Loucy (cell line): ENCODE data around the gene PPP2R2B.

Source experiments
- H2AFZ ChIP-seq: fragments of 200-600 bp; sonication (generic); 2 replicates; pipeline ENCODE4 v1.6.0; 2016; ENCODE audit warnings: antibody characterized with exemption, mild to moderate bottlenecking, low read length, moderate library complexity
- H3F3A ChIP-seq: fragments of 200-600 bp; 2 replicates; pipeline ENCODE4 v1.6.0; 2016; ENCODE audit warnings: antibody characterized with exemption, low read depth, mild to moderate bottlenecking
- H3K27me3 ChIP-seq: fragments of 200-600 bp; sonication (generic); 2 replicates; pipeline ENCODE4 v1.6.1; 2014; ENCODE audit warnings: low read length, mild to moderate bottlenecking; ENCODE audit not compliant: insufficient read depth, poor library complexity, severe bottlenecking
- H3K36me3 ChIP-seq: fragments of 200-600 bp; sonication (generic); 2 replicates; pipeline ENCODE4 v1.6.1; 2016; ENCODE audit warnings: low read length; ENCODE audit not compliant: insufficient read depth
- H3K4me1 ChIP-seq: fragments of 200-600 bp; sonication (generic); 2 replicates; pipeline ENCODE4 v1.5.1; 2014; ENCODE audit warnings: low read length, mild to moderate bottlenecking; ENCODE audit not compliant: insufficient read depth, poor library complexity, severe bottlenecking
- H3K4me2 ChIP-seq: fragments of 200-600 bp; sonication (generic); 2 replicates; pipeline ENCODE4 v1.6.0; 2014; ENCODE audit warnings: antibody characterized with exemption, low read length, low read depth, mild to moderate bottlenecking; ENCODE audit not compliant: poor library complexity, severe bottlenecking
- H3K4me3 ChIP-seq: fragments of 200-600 bp; sonication (generic); 2 replicates; pipeline ENCODE4 v1.5.1; 2014; ENCODE audit warnings: low read length, mild to moderate bottlenecking, mixed read lengths; ENCODE audit not compliant: poor library complexity, severe bottlenecking
- H3K79me2 ChIP-seq: fragments of 200-600 bp; sonication (generic); 2 replicates; pipeline ENCODE4 v1.6.1; 2014; ENCODE audit warnings: low read length; ENCODE audit not compliant: insufficient read depth
- H3K9ac ChIP-seq: fragments of 200-600 bp; sonication (generic); 2 replicates; pipeline ENCODE4 v1.6.0; 2014; ENCODE audit warnings: mild to moderate bottlenecking, low read depth, low read length, moderate library complexity; ENCODE audit not compliant: poor library complexity, severe bottlenecking
- H3K9me2 ChIP-seq: fragments of 200-600 bp; sonication (generic); replicated peaks from 2 replicates; pipeline ENCODE4 v1.6.1; 2016; ENCODE audit warnings: low read depth, low read length, mixed read lengths
- H3K9me3 ChIP-seq: fragments of 200-600 bp; sonication (generic); 2 replicates; pipeline ENCODE4 v1.6.1; 2014; ENCODE audit warnings: mild to moderate bottlenecking, antibody characterized with exemption, low read length, low read depth; ENCODE audit not compliant: insufficient read depth
- H4K20me1 ChIP-seq: fragments of 200-600 bp; sonication (generic); 2 replicates; pipeline ENCODE4 v1.6.0; 2014; ENCODE audit warnings: antibody characterized with exemption, low read length, mild to moderate bottlenecking; ENCODE audit not compliant: insufficient read depth, poor library complexity, severe bottlenecking
- CTCF ChIP-seq: fragments of 200-600 bp; sonication (generic); conservative IDR thresholded peaks from 2 replicates; pipeline ENCODE4 v1.5.1; 2014; ENCODE audit warnings: mild to moderate bottlenecking, antibody characterized with exemption, low read length
- EZH2phosphoT487 ChIP-seq: fragments of 200-600 bp; IDR thresholded peaks from 2 replicates; pipeline ENCODE4 v1.6.1; 2018; ENCODE audit warnings: antibody characterized with exemption, mild to moderate bottlenecking, moderate library complexity, borderline replicate concordance

PPP2R2B gene

DNA sequence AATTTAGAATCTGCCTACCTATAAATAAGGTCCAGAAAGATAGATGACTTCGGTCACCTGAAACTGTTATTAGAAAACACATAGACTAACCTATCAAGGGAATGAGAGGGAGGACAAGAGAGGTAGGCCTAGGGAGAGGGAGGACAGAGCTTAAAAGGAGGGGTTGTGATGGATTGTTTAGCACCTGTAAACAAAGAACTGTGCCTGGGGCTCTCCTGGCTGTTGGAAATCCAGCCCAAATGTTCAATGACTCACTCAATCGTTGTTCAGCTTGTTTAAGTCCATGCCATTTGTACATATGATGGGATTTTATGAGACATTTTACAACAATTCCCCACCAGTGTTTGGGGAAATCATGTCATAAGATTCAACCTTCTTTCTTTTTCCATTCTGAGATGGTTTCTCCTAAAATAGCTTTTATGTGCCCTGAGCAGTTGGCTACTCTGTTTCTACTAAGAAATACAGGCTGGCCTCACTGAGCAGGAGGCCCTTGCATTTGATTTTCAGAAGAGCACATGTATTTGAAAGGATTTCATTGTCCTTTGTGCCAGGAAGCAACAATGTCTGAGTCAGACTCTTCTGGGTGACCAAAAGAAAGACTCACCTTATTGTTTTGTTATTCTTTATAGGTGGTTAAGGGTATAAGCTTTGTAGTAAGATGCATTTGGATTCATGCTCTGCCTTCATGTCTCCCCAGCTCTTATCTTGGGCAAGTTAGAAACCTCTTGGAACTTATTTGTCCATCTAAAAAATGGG lies 314.4 kb downstream of the PPP2R2B start:
- Histone ChIP-seq H2AFZ (peak overlapping the region; percentile 20; the same call in 1 of the 2 replicates), H3F3A (no peaks in the 10 kb centered on the region), H3K9ac (no peak overlapping the region), H3K4me1 (no peaks in the 10 kb centered on the region), H3K27me3 (no peaks in the 10 kb centered on the region), H3K9me3 (no peaks in the 10 kb centered on the region), H4K20me1 (no peaks in the 10 kb centered on the region), H3K79me2 (no peaks in the 10 kb centered on the region), H3K9me2 (no peaks in the 10 kb centered on the region), H3K4me3 (no peak overlapping the region), H3K36me3 (no peaks in the 10 kb centered on the region), H3K4me2 (no peak overlapping the region)
- TF ChIP-seq CTCF: no peak
- no peak for TF ChIP-seq EZH2phosphoT487

DNA sequence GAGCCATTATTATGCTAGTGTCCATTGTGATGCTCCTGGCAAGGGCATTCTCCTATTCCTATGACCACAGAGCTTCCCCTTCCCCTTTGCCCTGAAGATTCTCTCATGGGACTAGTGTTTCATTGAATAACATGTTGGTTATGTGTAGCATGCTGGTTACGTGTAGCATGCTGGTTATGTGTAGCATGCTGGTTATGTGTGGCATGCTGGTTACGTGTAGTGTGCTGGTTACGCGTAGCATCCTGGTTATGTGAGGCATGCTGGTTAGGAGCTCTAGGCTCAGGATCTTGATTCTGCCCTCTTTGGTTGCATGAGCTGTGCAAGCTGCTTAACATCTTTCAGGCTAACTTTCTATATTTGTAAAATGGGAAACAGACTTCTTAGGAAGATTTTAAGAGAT lies 316.1 kb downstream of the PPP2R2B start:
- no peaks in the 10 kb centered on the region for H3K27me3 ChIP-seq
- no peaks in the 10 kb centered on the region for H4K20me1 ChIP-seq
- H3K4me1 ChIP-seq: no peaks in the 10 kb centered on the region
- no peaks in the 10 kb centered on the region for H3K9me2 ChIP-seq
- no peaks in the 10 kb centered on the region for H3F3A ChIP-seq
- H3K4me2 ChIP-seq: no peak overlapping the region
- H3K9me3 ChIP-seq: no peaks in the 10 kb centered on the region
- H3K36me3 ChIP-seq: no peaks in the 10 kb centered on the region
- no peak overlapping the region for H3K4me3 ChIP-seq
- no peak overlapping the region for H3K9ac ChIP-seq
- H2AFZ ChIP-seq: no peak overlapping the region
- TF ChIP-seq EZH2phosphoT487: no peak
- TF ChIP-seq CTCF: no peak
- H3K79me2 ChIP-seq: no peaks in the 10 kb centered on the region

- Histone ChIP-seq H3K79me2 (no peaks in the 10 kb centered on the region), H3K4me1 (no peaks in the 10 kb centered on the region), H3K4me2 (no peak overlapping the region), H3K4me3 (no peak overlapping the region), H3K9me3 (no peaks in the 10 kb centered on the region), H2AFZ (no peak overlapping the region), H4K20me1 (no peaks in the 10 kb centered on the region), H3F3A (no peaks in the 10 kb centered on the region), H3K27me3 (no peaks in the 10 kb centered on the region), H3K9me2 (no peaks in the 10 kb centered on the region), H3K36me3 (no peaks in the 10 kb centered on the region), H3K9ac (no peak overlapping the region)
- no peak for TF ChIP-seq EZH2phosphoT487
- TF ChIP-seq CTCF: no peak
These were observed 316.8 kb downstream of the PPP2R2B start for GRCh38 chr5:146561711-146562110.
